Measurements from ENCODE around the gene FCHO2.
"Not testable (repeated sequence)": the region's sequence is repeated elsewhere in the genome, so short reads cannot be mapped to it uniquely, and the experiment has no call there.

FCHO2 gene

DNA sequence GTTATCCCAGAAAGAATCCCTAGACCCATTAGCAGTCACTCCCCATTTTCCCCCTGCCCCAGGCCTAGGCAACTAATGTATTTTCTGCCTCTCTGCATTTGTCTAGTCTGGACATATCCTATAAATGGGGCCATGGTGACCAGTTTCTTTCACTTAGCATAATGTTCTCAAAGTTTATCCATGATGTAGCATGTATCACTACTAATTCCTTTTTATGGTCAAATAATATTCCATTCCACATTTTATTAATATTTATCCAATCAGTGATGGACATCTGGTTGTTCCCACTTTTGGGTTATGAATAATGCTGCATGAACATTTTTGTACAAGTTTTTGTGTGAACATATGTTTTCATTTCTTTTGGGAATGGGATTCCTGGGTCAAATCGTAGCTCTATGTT, 1.5 kb downstream of the FCHO2 start:
- DNase-seq = no peak

GRCh38 chr5:72959257-72959656, 3.4 kb downstream of the FCHO2 start:
- DNase-seq = no peak

DNA sequence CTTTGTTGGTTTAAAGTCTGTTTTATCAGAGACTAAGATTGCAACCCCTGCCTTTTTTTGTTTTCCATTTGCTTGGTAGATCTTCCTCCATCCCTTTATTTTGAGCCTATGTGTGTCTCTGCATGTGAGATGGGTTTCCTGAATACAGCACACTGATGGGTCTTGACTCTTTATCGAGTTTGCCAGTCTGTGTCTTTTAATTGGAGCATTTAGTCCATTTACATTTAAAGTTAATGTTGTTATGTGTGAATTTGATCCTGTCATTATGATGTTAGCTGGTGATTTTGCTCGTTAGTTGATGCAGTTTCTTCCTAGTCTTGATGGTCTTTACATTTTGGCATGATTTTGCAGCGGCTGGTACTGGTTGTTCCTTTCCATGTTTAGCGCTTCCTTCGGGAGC, 18.6 kb downstream of the FCHO2 start:
- not testable (repeated sequence) for DNase-seq

DNA sequence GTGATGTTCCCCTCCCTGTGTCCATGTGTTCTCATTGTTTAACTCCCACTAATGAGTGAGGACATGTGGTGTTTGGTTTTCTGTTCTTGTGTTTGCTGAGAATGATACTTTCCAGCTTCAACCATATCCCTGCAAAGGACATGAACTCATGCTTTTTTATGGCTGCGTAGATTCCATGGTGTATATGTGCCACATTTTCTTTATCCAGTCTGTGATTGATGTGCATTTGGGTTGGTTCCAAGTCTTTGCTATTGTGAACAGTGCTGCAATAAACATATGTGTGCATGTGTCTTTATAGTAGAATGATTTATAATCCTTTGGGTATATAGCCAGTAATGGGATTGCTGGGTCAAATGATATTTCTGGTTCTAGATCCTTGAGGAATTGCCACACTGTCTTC, 21.0 kb downstream of the FCHO2 start:
- DNase-seq = not testable (repeated sequence)

- no peak for DNase-seq
Observed at GRCh38 chr5:72985719-72986118, 29.9 kb downstream of the FCHO2 start.

DNA sequence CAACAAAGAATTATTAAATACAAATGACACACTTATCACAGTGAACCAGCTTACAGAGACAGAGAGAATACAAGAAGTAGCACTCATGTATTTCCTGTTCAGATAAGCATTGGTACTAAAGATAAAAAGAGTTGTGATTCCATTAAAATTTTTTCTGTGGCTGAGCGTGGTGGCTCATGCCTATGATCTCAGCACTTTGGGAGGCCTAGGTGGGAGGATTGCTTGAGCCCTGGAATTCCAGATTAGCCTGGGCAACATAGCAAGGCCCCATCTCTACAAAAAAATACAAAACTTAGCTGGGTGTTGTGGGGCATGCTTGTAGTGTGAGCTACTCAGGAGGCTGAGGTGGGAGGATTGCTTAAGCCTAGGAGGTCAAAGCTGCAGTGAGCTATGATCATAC, 32.9 kb downstream of the FCHO2 start:
- no peak for DNase-seq

- DNase-seq = no peak
Observed at GRCh38 chr5:72991394-72991793, 35.6 kb downstream of the FCHO2 start.

- DNase-seq = no peak
Observed at GRCh38 chr5:72994578-72994977, 38.7 kb downstream of the FCHO2 start.

GRCh38 chr5:72996632-72997031, 40.8 kb downstream of the FCHO2 start:
- DNase-seq = no peak

DNA sequence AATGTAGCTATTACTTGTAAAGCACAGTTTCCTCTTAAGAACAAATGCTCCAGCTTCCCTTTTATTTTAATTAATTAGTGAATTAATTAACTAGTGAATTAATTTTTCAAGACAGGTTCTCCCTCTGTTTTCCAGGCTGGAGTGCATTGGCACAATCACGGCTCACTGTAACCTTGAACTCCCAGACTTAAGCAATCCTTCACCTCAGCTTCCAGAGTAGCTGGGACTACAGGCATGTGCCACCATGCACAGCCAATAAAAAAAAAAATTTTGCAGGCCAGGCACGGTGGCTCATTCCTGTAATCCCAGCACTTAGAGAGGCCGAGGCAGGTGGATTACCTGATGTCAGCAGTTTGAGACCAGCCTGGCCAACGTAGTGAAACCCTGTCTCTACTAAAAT, 44.1 kb downstream of the FCHO2 start:
- no peak for DNase-seq

DNA sequence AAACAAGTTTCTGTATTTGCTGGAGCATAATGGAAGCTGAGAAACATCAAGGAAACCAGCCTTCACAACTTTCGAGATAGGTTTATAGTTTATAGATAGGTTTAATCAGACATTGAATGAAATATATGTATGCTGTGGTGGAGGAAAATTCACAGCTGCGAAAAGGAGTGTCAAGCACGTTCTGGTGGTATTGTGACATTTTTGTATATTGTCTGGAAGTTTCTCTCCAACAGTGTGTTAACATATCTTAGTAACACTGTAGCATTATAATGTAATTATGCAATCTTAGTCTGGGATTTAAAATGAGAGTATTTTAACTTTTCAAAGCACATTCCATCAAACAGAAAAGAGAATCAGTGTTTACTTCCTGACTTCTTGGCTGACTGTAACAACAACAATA, 50.0 kb downstream of the FCHO2 start:
- DNase-seq = no peak

GRCh38 chr5:73007051-73007450, 51.2 kb downstream of the FCHO2 start:
- no peak for DNase-seq

DNA sequence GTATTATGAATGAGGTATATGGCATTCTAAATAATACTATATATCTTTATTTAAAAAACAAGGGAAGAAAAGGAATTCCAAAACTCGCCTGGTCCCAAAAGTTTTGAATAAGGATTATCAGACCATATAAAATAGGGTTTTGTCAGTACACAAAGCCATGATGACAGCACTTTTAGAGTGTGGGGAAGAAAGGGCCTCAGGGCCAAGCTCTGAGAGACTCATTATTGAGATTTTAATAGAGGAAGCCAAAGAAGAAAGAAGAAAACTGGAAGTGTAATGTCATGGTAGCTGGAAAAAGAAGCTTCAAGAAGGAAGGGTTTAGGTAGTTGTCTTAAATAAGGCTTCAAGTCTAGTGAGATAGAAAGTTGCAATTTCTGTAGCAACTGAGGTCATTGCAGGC, 53.0 kb downstream of the FCHO2 start:
- DNase-seq = no peak

- DNase-seq = not testable (repeated sequence)
Observed at GRCh38 chr5:73011612-73012011, 55.8 kb downstream of the FCHO2 start.

- DNase-seq = no peak
Observed at GRCh38 chr5:73018892-73019291, 63.1 kb downstream of the FCHO2 start.

DNA sequence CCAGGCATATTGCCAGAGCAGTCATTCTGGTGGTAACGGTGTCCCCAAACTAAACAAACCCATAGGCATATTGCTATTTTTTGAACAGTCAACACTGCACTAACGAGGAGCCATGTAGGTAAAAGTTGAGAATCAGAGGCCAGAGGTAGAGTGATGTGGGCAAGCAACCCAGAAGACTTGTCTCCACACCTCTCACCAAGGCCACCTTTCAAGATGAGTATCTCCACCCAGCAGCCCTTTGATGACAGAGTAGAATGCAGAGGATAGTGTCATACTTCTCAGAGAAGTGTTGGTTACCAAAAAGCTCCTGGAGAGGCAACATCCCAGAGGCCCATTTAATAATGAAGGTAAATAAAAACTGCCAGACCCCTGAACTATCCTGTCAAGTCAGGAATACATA, 63.9 kb downstream of the FCHO2 start:
- DNase-seq = no peak

DNA sequence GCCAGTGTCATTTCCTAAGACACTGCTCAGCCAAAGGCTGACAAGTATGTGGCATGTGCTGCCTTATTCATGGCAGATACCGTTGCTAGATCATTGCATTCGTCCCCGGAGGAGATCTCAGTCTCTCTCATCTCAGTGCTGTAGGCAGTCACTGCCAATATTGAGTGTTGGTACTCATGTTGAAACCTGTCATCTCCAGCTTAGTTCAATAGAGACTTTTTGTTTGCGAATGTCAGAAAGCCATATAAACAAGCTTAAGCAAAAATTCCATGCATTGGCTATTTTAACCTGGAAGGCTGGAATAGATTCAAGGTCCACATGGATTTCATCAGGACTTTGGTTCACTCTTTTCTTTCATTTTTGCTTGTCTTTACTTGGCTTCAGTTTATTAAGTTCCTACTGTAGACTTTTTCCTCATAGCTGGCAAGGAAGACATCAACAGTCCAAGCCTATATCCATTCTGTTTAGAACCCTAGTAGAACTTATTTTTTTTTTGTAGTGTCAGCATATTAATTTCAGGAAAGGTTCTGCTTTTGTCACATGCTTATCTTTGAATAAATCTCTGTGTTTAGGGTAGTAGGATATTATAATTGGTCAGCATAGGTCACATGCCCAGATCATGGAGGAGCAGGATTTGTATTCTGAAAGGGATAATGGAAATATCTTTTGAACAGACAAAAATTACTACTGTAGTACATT, 66.8 kb downstream of the FCHO2 start:
- no peak for DNase-seq

DNA sequence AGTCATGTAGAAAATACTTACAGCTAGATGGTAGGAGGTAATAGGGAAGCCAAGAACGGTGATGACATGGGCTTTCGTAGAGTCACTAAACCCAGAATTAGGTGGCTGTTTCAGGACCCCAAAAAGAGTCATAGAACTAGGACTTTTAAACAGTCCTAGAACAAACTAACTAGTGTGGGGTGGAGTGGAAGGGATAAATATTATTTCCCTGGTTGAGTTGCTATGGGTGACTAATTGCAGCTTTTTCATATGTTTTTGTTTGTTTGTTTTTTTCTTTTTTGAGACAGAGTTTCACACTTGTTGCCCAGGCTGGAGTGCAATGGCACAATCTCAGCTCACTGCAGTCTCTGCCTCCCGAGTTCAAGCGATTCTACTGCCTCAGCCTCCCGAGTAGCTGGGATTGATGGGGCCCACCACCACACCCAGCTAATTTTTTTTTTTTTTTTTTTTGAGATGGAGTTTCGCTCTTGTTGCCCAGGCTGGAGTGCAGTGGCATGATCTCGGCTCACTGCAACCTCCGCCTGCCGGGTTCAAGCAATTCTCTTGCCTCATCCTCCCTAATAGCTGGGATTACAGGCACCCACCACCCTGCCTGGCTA, 69.2 kb downstream of the FCHO2 start:
- DNase-seq = not testable (repeated sequence)

DNA sequence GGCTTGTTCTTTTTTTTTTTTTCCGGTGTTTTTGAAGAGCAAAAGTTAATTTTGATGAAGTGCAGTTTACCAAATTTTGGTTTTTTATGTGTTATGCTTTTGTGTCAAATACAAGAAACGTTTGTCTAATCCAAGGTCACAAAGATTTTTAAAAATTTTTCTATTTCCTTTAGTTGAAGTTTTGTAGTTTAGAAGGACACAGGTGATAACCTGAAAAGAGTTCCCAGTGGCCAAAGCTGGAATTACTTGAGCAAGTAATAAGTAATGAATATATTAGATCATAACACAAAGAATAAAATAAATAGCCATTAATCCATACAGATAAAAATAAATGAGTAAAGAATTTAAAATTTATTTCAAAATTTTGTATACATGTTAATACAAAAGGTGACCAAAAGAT, 71.5 kb downstream of the FCHO2 start:
- DNase-seq = no peak

DNA sequence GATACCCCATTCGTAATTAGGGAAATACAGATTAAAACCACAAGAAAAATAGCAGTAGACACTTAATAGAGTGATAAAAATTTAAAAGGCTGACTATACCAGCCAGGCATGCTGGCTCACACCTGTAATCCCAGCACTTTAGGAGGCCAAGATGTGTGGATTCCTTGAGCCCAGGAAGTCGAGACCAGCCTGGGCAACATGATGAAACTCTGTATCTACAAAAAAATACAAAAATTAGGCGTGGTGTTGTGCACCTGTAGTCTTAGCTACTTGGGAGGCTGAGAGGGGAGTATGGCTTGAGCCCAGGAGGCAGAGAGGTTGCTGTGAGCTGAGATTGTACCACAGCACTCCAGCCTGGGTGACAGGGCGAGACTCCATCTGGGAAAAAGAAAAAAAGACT, 72.0 kb downstream of the FCHO2 start:
- DNase-seq = no peak

DNA sequence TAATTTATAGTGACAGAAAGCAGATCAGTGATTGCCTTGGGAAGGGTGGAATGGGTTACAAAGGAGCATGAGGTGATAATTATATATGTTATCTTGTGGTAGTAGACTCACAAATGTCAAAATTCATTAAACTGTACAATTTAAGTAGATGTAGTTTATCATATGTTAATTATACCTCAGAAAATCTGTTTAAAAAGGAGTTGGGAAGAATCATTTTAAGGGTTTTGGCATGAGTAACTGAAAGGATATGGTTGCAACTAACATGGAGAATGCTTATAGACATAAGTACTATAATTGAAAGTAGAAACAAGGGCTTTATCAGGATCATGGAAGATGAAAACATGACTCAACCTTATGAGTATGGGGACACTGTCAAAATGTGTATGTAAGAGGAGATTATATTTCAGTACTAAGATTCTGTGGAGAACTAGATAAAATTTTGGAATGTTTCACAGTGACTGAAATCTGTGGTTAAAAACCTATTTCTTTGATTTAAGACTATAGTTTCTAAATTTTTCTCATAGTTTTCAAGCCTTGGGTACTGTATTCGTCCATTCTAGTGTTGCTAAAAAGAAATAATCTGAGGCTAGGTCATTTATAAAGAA, 73.3 kb downstream of the FCHO2 start:
- DNase-seq = no peak

DNA sequence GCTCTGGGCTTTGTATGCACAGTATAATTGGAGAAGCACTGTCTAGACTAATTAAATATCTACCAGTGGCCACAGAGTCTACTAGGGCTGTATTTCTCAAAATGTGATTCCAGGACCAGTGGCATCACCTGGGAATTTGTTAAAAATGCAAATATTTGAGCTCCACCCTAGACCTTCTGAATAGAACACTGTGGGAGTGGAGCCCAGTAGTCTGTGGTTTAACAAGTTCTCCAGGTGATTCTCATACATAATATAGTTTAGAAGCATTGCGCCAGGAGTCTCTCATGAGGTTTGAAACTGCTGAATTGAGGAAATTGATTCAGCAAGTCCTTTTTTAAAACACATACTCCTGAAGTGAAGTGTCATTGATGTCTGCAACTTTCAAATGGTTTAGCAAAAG, 74.7 kb downstream of the FCHO2 start:
- no peak for DNase-seq

- no peak for DNase-seq
Observed at GRCh38 chr5:73030995-73031394, 75.2 kb downstream of the FCHO2 start.

DNA sequence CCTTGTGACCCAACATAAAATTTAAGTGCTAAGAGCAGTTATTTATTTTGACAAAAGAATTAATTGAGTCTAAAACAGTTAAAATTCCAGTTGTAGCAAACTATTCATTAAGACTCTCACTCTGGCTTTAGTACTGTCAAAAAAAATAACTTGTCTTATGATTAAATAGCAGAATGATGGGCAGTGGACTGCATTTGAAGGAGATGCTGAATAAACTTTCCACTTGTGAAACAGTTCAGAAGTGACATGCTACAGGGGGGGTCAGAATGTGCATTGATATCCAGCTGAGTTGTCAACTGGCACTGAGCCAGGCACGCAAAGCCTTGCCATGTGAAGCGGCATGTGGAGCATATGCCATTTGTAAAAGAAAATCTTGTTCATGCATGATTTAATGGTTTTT, 76.0 kb downstream of the FCHO2 start:
- no peak for DNase-seq

GRCh38 chr5:73032635-73033034, 76.8 kb downstream of the FCHO2 start:
- no peak for DNase-seq

Data from activated CD8-positive, alpha-beta memory T cell treated with anti-CD3 and anti-CD28 coated beads, Interleukin-2, amount 50 U/mL, for 48 hours (primary cell).